Glomerular endothelial cell (primary cell): ENCODE data around the gene LARGE1. TPM values are rescaled to one million over a fixed set of nuclear protein-coding genes. Genes with fewer than 3 reads are reported as not detected.

Experiments used
- DNase-seq: peaks from one replicate; pipeline ENCODE4 v3.0.0-alpha.2; 2011; ENCODE audit warnings: low read depth, low spot score; ENCODE audit errors: extremely low read depth
- total RNA-seq: library from RNA; depleted of rRNA; stranded (reverse); fragments of >200 nt; gene quantifications from 2 replicates; pipeline ENCODE4 v1.2.3, GENCODE V29; 2015

The LARGE1 gene
- total RNA-seq, 1 donor from 2014 or later: 18.2 TPM

GRCh38 chr22:33678523-33678922 is 241.8 kb downstream of the LARGE1 start:
- no peak for DNase-seq

GRCh38 chr22:33677536-33677935 is 242.7 kb downstream of the LARGE1 start:
- DNase-seq: no peak

- no peak for DNase-seq
Observed at GRCh38 chr22:33674357-33674756, 245.9 kb downstream of the LARGE1 start.

- DNase-seq: no peak
Observed at GRCh38 chr22:33669746-33670145, 250.5 kb downstream of the LARGE1 start.

GRCh38 chr22:33666961-33667619 is 253.2 kb downstream of the LARGE1 start:
- no peak for DNase-seq

- DNase-seq: no peak
Observed at GRCh38 chr22:33666279-33666960, 253.9 kb downstream of the LARGE1 start.

GRCh38 chr22:33659448-33659847 is 260.8 kb downstream of the LARGE1 start:
- no peak for DNase-seq

- DNase-seq: no peak
Observed at GRCh38 chr22:33658775-33659174, 261.5 kb downstream of the LARGE1 start.

GRCh38 chr22:33657670-33658069 is 262.6 kb downstream of the LARGE1 start:
- DNase-seq: no peak

GRCh38 chr22:33656808-33657628 is 263.3 kb downstream of the LARGE1 start:
- no peak for DNase-seq

GRCh38 chr22:33654173-33654895 is 265.9 kb downstream of the LARGE1 start:
- DNase-seq: no peak

- DNase-seq: no peak
Observed at GRCh38 chr22:33653532-33654063, 266.7 kb downstream of the LARGE1 start.

- no peak for DNase-seq
Observed at GRCh38 chr22:33652615-33653014, 267.7 kb downstream of the LARGE1 start.

GRCh38 chr22:33650244-33650643 is 270.0 kb downstream of the LARGE1 start:
- no peak for DNase-seq

GRCh38 chr22:33648478-33648877 is 271.8 kb downstream of the LARGE1 start:
- DNase-seq: no peak

GRCh38 chr22:33640900-33641299 is 279.4 kb downstream of the LARGE1 start:
- no peak for DNase-seq

GRCh38 chr22:33639588-33640254 is 280.6 kb downstream of the LARGE1 start:
- DNase-seq: no peak

- no peak for DNase-seq
Observed at GRCh38 chr22:33635766-33636165, 284.5 kb downstream of the LARGE1 start.

GRCh38 chr22:33631777-33632176 is 288.5 kb downstream of the LARGE1 start:
- no peak for DNase-seq

- no peak for DNase-seq
Observed at GRCh38 chr22:33625959-33626358, 294.3 kb downstream of the LARGE1 start.
